GOT3 (cell line): Measurements from ENCODE around the gene IFI30.
A peak's percentile ranks its signal among the peaks of the same experiment; 100 is the strongest.
"Not testable (repeated sequence)": the region's sequence is repeated elsewhere in the genome, so short reads cannot be mapped to it uniquely, and the experiment has no call there.

ENCODE experiments used
- DNase-seq: peaks from one replicate; lab custom pipeline; 2025; ENCODE audit warnings: mixed read lengths; lab: John Stamatoyannopoulos, UW

The IFI30 gene

DNA sequence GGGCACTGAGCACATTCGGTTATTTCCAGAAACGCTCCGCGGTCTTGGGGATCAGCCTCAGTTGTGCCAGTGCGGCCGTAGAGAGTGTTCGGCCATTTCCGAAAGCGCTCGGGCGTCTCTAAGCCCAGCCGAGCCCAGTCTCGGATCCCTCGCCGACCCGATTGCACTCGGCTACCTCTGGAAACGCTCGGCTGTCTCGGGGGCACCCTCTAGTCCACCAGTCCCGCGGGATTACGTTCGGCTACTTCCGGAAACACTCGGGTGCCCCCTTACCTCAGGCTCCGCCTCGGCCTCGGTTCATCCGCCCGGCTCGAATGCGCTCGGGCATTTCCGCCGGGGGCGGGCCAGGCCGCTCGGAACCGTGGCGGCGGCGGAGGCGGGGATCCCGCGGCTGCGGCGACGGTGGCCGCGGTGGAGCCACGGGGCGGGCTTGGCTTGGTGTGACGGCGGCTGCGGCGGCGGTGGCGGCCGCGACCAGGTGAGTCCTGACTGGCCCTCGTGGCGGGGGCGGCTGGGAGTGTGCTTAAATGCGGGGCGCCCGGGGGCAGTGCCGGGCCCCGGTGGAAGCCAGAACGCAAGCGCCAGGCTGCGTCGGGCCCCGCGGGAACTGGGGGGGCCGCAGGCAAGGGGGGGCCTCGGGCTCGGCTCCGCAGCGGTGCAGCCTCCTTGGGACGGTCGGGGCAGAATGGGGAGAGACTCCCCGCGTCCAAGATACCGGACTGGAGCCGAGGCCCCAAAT is 20.6 kb upstream of the IFI30 start, which contains the start of gene PIK3R2:
TSS of gene PIK3R2 (plus strand) at position 347 of the 739 bp plus-strand sequence. CDS start 2,717 bp downstream, outside the sequence.
- peak; percentile 95 for DNase-seq

DNA sequence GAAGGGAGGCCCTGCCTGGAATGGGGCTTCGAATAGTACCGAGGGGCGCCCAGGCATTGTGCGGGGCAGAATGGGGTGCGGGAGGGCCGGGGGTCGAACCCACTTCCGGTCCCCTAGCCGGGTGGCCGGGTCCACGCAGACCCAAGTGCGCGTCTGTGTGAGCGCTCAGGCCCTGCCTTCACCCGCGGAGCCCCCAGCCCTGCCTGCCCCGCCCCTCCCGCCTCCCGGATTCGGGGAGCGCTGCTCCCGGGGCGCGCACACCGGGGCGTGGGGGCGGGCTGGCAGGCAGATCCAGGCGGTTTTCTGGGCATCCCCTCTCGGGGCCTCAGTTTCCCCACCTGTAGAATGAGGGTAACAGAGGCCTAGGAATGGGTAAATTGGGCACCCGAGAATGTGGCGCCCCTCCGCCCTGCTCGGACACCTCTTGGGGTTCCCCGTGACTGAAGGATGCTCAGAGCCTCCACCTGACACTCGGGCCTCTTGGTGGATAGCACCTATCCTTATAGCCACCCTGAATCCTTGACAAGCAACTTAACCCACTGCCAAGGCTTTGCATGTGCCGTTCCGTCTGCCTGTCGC is 20.0 kb upstream of the IFI30 start:
- no peak for DNase-seq

DNA sequence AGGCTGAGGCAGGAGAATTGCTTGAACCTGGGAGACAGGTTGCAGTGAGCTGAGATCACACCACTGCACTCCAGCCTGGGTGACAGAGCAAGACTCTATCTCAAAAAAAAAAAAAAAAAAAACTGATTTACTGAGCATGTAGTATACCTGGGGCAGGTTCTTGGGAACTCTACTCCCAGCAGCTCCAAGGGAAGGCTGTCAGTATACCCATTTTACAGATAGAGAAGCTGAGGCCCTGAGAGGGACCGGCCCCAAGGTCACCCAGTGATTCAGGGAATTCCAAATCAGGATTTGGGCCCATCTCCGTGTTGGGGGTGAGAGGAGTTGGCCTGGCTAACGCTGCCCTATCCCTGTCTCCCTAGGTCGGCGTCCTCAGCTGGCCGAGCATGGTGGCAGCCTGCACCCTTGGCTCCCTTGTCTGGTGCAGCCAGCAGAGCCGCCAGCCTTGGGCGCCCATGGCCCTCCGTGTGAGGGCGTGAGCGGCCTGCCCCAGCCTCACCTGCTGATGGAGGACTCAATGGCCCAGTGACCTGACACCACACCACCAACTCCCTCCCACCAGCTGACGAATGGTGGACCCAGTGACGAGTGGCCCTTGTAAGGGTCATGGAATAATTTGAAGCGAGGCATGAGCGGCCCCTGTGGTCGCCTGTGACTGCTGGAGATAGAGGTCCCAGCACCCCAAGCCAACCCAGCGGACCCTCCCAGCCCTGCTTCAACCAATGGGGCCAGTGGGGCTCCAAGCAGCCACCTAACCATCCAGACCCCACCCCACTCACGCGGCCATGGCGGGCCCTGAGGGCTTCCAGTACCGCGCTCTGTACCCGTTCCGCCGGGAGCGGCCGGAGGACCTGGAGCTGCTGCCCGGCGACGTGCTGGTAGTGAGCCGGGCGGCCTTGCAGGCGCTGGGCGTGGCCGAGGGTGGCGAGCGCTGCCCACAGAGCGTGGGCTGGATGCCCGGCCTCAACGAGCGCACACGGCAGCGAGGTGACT is 18.2 kb upstream of the IFI30 start:
- no peak for DNase-seq

DNA sequence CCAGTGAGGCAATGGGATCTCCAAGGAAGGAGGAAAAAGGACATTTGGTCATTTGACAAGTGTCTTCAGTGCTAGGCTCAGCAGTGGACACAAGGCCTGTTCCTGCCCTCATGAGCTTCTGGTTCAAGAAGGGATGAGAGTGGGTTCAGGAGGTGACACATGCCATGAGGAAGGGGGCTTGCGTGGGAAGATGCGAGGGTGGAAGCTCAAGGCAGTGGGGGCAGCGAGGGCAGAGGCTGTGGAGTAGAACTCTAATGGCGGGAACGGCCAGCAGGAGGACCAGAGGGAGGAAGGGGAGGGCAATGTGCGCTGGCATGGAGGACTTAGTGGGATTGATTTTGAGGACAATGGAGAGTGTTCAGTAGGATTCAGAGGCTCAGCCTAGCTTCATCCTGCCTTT is 17.3 kb upstream of the IFI30 start:
- no peak for DNase-seq

DNA sequence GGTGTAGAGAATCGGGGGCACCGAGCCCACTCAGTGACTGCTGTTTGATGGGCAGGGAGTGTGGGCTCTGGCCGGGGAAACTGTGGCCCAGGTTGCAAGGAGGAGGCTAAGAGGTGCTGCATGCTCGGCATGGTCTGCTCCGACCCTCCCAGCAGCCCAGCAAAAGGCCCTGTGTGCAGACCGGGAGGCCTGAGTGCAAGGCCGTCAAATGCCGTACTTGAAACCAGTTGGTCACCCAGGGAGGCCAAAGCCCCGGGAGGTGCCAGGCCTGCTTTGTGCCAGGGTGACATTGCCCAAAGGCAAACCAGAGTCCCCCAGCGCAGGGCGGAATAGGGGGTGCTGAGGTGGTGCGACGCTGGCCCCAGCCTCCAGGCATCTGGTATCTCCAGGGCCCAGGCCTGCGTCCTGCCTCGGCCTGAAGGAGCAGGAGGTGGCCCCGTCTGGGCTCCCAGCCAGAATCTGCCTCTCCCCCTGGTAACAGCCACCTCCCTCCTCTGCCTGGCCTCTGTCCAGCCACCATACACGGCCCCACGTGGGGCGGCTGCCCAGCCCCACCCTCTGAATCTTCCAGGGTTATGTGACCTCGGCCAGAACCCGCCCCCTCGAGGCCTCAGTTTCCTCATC is 16.7 kb upstream of the IFI30 start:
- no peak for DNase-seq

DNA sequence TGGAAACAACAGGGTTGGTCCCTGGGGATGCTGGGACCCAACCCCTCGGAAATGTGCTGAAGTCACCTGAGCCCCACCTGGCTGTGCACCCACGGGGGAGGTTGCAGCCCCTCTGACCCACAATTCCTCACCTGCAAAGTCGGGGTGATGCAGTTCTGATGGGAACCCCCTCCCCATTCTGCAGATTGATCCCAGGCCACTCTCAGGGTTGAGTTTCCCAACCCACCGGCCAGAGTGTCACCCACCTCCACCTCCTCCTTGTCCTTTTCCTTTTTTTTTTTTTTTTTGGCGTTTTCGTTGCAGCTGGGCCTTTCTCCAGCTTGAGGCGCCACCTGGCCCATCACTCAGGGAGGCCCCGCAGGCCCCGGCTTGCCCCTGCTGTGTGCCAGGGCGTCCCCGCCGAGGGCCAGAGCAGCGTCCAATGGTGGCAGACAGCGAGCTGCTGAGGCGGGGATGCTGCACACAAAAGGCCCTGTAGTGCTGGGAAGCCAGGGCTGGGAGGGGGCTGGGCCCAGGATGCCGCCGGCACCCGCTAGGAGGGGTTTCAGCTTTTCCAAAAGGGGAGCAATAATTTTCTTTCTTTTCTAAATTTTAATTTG is 16.0 kb upstream of the IFI30 start:
- DNase-seq, result no peak

DNA sequence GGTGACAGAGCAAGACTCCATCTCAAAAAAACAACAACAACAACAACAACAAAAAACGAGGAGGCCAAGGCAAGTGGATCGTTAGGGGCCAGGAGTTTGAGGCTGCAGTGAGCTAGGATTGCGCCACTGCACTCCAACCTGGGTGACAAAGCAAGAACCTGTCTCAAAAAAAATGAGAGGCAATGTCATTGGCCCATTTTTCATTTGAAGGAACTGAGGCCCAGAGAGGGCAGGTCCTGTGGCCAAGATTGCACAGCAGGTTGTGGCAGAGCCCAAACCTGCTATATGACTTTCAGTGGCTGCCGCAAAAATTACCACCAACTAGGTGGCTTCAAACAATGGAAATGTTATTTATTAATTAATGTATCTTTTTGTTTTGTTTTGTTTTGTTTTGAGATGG is 15.1 kb upstream of the IFI30 start:
- DNase-seq, result no peak

DNA sequence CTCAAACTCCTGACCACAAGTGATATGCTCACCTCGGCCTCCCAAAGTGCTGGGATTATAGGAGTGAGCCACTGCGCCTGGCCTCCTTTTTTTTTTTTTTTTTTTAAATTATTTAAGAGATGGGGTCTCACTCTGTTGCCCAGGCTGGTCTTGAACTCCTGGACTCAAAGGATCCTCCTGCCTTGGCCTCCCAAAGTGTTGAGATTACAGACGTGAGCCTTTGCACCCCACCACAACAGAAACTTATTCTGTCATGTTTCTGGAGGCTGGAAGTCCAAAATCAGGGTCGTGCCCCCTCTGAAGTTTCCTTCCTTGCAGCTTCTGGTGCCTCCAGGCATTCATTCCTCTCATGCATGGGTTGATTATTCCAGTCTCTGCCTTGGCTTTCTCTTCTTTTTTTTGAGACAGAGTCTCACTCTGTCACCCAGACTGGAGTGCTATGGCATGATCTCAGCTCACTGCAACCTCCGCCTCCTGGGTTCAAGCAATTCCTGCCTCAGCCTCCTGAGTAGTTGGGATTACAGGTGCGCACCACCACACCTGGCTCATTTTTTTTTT is 14.5 kb upstream of the IFI30 start:
- not testable (repeated sequence) for DNase-seq

DNA sequence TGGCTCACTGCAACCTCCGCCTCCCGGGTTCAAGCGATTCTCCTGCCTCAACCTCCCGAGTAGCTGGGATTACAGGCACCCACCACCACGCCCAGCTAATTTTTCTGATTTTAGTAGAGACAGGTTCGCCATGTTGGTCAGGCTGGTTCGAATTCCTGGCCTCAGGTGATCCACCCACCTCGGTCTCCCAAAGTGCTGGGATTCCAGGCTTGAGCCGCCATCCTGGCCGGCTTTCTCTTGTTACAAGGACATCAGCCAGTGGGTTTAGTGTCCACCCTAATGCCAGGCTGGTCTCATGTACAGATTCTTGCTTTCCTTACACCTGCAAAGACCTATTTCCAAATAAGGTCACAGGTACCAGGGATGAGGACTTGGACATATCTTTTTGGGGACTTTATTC is 13.8 kb upstream of the IFI30 start:
- DNase-seq, result no peak

DNA sequence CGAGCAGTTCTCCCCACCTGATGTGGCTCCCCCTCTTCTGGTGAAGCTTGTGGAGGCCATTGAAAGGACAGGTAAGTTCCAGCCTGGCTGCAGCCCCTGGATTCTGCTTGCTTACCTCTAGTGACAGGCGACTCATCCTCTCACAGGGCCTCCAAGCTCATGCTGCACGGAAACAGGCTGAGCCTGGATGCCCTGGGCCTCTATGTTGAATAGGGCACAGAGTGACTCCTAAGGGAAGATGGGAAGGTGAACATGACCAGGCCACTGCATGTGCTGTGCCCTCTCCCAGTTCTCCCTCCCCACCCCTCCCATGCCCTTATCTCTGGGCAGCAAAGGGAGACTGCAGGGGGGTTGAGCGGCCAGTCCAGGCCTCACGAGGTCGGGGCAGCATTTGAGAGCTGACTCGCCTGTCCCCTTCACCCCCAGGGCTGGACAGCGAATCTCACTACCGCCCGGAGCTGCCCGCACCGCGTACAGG is 13.1 kb upstream of the IFI30 start:
- no peak for DNase-seq

DNA sequence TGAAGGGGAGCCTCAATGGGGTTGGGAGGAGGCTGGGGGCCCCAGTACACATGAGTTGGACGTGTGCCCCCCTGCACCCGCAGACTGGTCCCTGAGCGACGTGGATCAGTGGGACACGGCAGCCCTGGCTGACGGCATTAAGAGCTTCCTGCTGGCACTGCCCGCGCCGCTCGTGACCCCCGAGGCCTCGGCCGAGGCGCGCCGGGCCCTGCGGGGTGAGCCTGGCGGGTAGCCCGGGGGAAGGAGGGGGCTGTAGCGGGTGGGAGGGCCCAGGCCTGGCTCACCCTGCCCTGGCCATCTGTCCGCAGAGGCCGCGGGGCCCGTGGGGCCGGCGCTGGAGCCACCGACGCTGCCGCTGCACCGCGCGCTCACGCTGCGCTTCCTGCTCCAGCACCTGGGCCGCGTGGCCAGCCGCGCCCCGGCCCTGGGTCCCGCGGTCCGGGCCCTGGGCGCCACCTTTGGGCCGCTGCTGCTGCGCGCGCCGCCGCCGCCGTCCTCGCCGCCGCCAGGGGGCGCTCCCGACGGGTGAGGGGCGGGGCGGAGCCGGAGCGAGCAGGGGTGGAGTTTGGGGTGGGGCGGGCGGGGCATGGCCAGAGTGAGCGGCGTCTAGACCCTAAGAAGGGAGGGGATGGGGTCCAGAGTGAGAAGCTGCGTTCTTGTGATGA is 12.5 kb upstream of the IFI30 start:
- no peak for DNase-seq

DNA sequence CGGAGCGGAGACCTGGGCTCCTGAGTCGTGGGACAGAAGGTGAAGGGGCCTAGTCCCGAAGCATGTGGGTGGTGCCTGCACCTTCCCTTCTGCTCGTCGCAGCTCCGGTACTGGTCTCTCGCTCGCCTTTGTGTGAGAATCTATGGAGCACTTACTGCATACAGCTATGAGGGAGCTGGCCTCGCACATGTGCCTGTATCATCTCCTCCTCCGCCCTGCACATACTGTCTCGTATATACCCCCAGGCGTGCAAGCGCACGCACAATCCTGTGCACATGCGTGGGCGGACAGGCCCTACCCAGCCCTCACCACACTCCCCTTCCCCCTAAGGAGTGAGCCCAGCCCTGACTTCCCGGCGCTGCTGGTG is 12.0 kb upstream of the IFI30 start:
- no peak for DNase-seq

DNA sequence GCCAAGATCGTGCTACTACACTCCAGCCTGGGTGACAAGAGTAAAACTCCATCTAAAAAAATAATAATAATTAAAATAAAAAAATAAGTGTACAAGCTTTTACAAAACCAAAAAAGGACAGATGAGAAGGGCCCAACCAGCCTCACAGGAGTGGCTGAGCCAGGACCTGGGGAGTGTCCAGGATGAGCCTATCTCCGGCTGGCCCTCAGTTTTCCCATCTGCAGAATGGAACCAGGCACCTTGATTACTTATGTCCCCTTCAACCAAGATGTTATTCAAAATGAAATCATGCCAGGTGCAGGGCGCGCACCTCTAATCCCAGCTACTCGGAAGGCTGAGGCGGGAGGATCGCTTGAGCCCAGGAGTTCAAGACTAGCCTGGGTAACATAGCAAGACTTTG is 9.5 kb upstream of the IFI30 start:
- no peak for DNase-seq

DNA sequence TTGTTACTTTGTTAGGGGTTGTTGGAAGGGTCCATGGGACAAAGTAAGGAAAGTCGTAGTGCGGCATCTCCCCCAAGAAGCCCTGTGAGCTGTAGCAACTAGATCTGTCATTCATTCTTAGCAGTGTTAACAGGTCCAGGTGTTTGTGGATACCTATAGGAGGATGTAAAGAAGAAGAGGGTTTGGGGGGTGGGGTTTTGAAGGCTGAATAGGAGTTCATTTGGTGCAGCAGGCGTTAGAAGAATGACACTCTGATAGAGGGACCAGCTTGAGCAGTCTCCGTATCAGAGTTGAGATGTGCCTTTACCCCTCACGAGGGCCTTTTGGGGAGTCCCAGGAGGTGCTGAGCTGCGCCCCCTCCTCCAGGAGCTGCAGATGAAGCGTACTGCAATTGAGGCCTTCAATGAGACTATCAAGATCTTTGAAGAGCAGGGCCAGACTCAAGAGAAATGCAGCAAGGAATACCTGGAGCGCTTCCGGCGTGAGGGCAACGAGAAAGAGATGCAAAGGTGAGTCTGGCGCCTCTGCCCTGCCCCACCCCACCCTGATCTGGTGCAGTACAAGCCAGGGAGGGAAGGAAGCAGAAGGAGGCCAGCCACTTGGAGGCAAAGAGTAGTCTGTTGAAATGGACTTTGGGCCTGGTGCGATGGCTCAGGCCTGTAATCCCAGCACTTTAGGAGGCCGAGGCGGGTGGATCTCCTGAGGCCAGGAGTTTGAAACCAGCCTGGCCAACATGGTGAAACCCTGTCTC is 7.6 kb upstream of the IFI30 start:
- DNase-seq, result no peak

DNA sequence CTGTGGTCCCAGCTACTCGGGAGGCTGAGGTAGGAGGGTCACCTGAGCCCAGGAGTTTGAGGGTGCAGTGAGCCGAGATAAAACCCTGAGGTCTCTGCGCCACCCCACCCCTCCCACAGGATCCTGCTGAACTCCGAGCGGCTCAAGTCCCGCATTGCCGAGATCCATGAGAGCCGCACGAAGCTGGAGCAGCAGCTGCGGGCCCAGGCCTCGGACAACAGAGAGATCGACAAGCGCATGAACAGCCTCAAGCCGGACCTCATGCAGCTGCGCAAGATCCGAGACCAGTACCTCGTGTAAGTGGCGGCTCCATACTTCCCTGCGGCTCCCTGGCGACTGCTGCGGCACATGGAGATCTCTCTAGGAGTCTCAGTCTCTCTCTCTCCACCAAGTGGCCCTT is 6.6 kb upstream of the IFI30 start:
- DNase-seq, result no peak

DNA sequence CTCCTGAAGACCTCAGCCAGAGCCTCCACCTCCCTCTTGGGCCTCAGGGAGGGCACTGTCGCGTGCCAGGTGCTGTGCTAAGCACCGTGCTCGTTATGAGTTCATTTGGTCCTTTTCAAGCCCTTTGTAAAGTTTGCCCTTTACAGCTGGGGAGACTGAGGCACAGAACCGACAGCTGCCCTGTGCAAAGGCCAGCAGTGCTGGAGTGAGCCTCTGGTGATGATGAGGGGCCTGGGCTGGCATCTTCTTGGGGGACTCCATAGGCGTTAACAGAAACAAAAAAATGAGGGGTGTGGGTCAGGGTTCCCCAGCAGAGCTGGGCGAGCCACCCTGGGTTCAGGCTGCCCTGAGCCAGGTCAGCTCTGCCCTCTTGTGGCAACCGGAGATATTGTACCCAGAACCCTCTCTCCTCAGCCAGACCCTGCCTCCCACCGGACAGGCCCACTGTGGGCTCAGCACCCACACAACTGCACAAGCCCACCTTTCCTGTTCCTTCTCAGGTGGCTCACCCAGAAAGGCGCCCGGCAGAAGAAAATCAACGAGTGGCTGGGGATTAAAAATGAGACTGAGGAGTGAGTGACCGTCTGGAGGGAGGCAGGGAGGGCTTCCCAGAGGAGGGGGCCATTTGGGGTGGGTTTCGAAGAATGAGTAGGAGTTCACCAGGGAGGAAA is 5.5 kb upstream of the IFI30 start:
- no peak for DNase-seq

DNA sequence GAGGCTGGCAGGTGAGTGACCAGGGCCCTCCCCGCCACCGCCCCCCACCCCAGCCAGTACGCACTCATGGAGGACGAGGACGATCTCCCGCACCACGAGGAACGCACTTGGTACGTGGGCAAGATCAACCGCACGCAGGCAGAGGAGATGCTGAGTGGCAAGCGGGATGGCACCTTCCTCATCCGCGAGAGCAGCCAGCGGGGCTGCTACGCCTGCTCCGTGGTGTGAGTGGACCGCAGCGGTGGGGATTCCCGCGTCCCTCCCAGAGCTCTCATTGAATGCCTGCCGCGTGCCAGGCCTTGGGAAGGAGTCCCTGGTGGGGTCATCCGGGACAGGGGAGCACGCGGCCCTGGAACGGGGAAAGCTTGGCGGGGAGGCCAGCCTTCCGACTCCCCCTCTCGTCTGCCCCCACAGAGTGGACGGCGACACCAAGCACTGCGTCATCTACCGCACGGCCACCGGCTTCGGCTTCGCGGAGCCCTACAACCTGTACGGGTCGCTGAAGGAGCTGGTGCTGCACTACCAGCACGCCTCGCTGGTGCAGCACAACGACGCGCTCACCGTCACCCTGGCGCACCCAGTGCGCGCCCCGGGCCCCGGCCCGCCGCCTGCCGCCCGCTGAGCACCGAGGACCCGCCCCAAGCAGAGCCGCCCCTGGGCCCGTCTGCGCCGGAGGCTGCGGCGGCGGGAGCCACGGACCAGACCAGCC is 4.8 kb upstream of the IFI30 start:
- DNase-seq, result no peak

DNA sequence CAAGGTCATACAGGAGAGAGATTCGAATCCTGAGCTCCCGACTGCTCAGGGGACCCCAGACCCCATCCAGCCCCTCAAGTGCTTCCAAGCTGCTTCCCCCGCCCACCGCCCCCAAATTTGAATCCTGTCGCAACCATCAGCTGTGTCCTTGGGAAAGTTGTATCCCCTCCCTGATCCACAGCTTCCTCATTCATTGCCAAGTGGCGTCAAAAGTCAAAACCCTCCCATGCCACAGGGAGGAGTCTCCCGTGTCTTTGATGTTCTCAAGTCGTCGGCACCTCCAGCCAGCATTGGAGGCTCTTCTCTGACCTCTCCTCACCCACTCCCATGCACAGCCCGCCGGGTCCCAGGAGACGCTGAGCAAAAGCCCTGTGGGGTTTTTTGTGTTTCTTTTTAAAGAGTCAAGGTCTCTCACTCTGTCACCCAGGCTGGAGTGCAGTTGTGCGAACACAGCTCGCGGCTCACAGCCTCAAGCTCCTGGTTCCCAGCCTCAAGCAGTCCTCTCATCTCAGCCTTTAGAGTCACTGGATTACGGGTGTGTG is 2.8 kb upstream of the IFI30 start:
- no peak for DNase-seq
